GM19239 (cell line): ENCODE data around the gene HS3ST4.

Experiments
- DNase-seq: peaks from one replicate; pipeline ENCODE4 v3.0.0; 2011; ENCODE audit warnings: low spot score; ENCODE audit not compliant: insufficient read length
- FAIRE-seq: peaks from 2 replicates; lab custom pipeline; 2011; peaks lifted over from hg19 to GRCh38; lab: Jason Lieb, UNC

Gene HS3ST4

GRCh38 chr16:25812215-25812614 lies 120.5 kb downstream of the HS3ST4 start:
- DNase-seq (no peak), FAIRE-seq (no peak)

GRCh38 chr16:25817295-25817694 lies 125.5 kb downstream of the HS3ST4 start:
- FAIRE-seq, result no peak
- no peak for DNase-seq

DNA sequence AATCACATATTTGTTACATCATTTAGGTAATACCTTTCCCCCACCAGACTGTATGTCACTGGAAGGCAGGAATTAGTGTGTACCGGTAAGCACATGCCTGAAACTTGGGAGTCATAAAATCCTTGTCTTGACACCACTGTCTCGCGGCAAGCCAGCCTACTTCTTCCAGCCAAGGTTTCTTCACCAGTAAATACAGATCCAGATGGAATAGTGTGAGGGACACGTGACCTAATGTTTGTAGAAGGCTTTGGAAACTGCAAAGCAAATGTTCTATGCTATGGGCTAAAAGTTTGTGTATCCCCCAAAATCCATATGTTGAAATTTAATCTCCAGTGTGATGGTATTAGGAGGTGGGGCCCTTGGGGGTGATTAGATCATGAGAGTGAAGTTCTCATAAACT lies 126.1 kb downstream of the HS3ST4 start:
- no peak for DNase-seq
- no peak for FAIRE-seq

DNA sequence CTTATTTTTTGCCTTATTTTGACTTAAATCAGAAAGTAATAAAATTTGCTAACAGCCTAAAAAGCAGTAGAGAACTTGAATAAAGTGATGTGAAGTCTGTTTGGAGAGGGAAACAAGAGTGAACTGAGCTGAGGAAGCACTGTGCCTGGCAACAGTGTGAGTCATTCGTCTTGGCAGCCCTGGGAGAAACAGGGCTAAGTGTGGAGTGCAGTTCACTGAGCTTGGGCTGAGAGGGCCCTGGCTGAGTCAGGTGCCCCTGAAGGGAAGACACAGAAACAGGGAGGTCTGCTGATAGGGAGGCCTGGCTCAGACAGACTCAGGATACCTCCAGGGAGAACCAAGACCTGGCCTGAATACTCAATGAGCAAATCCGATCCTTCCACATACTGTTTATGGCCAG lies 132.1 kb downstream of the HS3ST4 start:
- no peak for DNase-seq

GRCh38 chr16:25827709-25828108 lies 135.9 kb downstream of the HS3ST4 start:
- FAIRE-seq (peak; percentile 4), DNase-seq (no peak)

More for the DNA sequence above, 132.1 kb downstream of the HS3ST4 start:
- FAIRE-seq, result no peak

- FAIRE-seq, result no peak
- DNase-seq, result no peak
Measured at GRCh38 chr16:25828510-25828909, 136.8 kb downstream of the HS3ST4 start.

DNA sequence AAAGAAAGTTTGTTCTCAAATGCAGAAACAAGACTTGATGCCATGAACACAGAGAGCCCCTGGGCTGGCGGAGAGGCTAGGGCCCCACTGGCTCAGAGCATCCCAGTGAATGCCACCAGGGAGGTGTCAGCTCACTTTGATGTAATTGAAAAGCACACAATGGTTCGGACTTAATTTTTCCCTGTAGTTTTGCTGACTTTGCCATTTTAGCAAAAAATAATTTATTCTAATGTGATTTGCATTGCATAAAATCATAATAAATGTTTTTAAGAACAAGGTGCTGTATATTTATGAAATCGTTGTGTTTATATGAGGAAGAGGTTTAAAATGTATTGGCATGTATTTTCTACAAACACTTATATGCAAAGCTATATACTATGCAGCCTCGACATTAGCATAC lies 140.5 kb downstream of the HS3ST4 start:
- FAIRE-seq, result no peak
- DNase-seq, result no peak

- DNase-seq (no peak), FAIRE-seq (no peak)
Measured at GRCh38 chr16:25834101-25834500, 142.3 kb downstream of the HS3ST4 start.

DNA sequence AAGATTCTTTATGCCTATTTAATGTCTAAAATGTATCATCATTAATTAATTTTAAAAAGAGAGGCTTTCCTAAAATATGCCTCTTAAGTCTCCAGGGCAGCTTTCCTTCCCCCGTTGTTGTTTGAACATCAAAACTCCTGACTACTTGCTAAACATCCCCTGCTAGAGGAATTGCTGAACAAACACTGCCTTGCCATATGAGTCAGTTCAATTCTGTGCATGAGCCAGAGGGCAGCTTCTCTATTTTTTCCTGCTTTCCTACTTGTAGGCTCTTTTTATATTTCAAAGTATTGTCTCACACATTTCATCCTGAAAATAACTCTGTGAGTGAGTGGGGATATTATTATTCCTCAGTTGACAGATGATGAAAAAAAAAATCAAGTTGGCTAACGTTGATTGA lies 143.4 kb downstream of the HS3ST4 start:
- no peak for FAIRE-seq
- DNase-seq, result no peak

GRCh38 chr16:25838724-25839186 lies 147.0 kb downstream of the HS3ST4 start:
- peak; percentile 64 for FAIRE-seq
- peak; percentile 10 for DNase-seq

- DNase-seq (no peak), FAIRE-seq (no peak)
Measured at GRCh38 chr16:25841761-25842160, 150.0 kb downstream of the HS3ST4 start.

DNA sequence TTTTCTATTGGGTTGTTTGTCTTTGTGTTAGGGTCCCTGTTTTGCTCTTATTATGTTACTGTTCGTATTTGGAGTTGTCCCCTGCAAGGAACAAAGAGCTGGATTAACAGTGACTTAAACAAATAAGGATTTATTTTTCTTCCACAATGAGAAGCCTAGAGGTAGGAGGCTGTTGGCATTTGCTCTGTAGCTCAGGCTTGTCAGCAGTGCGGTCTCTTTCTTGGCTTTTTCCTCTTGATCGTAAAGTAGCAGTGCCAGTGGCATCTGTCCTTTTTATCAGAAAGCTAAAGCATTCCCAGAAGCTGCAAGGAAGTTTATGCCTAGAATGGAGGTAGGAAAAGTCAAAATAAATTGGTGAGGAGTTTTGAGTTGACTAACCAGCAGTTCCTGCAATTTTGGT lies 154.1 kb downstream of the HS3ST4 start:
- no peak for DNase-seq
- FAIRE-seq, result no peak

DNA sequence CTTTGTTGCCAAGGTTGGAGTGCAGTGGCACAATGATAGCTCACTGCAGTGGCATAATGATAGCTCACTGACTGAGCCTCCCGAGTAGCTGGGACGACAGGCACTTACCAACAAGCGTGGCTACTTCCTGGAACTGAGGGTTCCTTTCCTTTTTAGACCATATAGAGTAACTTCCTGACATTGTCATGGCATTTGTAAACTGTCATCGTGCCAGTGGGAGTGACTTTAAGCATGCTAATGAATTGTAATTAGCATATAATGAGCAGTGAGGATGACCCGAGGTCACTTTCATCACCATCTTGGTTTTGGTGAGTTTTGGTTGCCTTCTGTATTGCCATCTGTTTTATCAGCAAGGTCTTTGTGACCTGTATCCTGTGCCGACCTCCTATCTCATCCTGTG lies 162.4 kb downstream of the HS3ST4 start:
- FAIRE-seq, result no peak

GRCh38 chr16:25855063-25855462 lies 163.3 kb downstream of the HS3ST4 start:
- DNase-seq (no peak), FAIRE-seq (no peak)

More for the DNA sequence above, 162.4 kb downstream of the HS3ST4 start:
- DNase-seq, result no peak

- FAIRE-seq, result no peak
- DNase-seq, result no peak
Measured at GRCh38 chr16:25855818-25856217, 164.1 kb downstream of the HS3ST4 start.

GRCh38 chr16:25859645-25860044 lies 167.9 kb downstream of the HS3ST4 start:
- DNase-seq (no peak), FAIRE-seq (no peak)

DNA sequence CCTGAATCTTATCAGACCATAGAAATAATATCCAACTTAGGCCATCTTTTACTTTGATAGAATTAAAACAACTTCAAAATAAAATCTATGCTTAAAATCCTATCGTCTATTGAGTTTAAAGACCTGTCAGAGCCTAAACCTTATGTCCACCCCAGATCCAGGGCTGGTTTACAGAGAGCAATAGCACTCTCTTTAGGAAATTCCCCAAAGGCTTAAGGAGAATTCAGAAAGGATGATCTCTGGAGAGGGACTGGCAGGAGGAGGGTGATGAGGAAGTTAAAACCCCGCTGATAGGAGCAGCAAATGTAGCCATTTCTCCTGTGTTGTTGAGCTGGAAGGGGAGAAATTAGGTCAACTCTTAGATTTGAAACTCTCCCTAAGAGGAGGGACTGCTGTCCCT lies 175.3 kb downstream of the HS3ST4 start:
- DNase-seq, result no peak
- FAIRE-seq, result no peak

DNA sequence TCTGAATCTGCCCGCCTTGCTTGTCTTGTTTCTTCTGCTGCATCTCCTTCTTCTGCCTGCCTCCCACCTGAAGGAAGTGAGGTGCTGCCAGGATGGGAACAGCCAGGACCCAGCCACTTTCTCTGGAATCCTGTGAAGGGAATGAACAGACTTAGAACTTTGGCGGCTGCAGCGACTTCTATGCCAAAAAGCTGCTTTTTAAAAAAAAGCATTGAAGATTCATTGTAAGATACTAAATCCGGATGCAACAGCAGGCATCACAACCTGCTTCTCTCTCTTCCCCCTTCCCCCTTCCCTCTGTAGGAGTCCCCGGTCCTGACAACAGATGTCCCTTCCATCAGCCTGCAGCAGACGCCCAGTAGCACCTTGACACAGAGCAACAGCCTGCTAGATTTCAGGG lies 176.3 kb downstream of the HS3ST4 start:
- no peak for DNase-seq
- FAIRE-seq, result no peak

DNA sequence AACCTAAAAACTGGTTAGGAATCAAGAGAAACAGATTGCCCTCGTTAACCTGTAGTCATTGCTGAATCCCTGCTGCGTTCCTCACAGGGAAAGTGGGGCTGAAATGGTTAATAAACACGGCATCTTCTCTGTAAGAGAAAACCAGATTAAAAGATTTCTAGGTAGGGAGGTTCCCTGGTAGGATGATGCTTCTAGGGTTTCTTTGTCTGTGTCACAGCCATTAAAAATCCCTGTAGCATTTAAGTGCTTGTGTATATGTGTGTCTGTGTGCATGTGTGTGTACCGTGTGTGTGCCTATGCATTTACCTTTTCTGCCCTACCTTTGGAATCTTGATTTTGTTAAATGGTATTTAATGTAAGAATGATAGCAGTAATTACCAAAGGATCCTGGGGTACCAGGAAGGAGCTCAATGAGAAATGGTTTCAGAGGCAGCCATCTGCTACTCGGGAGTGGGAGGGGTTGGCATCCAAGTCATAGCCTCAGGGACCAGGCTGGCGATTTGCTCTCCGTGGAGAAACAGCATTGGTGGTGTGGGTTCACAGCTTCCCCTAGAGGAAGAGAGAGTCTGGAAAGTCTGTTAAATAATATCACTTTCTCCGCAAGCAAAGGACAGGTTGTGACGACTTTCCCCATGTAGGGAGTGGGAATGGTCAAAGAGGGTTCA lies 177.1 kb downstream of the HS3ST4 start:
- DNase-seq, result no peak
- no peak for FAIRE-seq

GRCh38 chr16:25872369-25873070 lies 180.8 kb downstream of the HS3ST4 start:
- FAIRE-seq, result no peak
- DNase-seq, result no peak

GRCh38 chr16:25874196-25874595 lies 182.4 kb downstream of the HS3ST4 start:
- DNase-seq (no peak), FAIRE-seq (no peak)
